ENCODE data around the gene MT1G. TPM values are rescaled to one million over a fixed set of nuclear protein-coding genes. Genes with fewer than 3 reads are reported as not detected.

The MT1G gene
- total RNA-seq, 1 experiment from 2014 or later: not detected

DNA sequence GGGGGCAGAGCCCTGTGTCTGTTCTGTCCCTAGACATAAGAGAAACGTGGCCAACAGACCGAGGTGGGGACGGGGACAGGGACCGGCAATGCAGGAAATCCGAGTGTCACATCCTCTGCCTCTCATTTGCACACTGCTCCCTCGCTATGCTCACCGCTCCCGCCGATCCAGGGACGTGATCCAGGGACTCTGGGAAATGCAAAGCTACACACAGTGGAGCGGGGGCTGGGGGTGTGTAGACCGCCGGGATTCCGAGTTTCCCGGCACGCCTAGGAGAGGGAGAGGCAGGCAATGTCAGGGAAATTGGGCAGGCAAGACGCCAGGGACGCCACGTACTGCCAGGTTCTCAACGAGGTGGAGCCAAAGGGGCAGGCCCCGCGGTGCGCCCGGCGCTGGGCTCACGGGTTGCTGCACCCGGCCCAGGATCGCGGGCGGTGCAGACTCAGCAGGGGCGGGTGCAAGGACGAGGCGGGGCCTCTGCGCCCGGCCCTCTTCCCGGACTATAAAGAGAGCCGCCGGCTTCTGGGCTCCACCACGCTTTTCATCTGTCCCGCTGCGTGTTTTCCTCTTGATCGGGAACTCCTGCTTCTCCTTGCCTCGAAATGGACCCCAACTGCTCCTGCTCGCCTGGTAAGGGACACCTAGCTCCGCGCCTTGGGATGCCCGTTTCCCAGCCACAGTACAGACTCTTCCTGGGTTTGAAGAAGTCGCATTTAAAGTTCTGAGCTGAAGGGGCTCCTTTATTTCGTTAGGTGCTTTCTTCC lies 14.3 kb upstream of the MT1G start, which contains the start of gene MT1X:
Gene MT1X, plus strand, starts transcription at position 532 of the 764 bp plus-strand sequence. Its CDS starts 71 bp downstream, at position 603.
- Mint-ChIP-seq H3K4me1 (ENCODE audit: low read depth, unreplicated experiment) (peaks cover 15% of the 10 kb centered on the region), H3K36me3 (ENCODE audit: insufficient read depth, unreplicated experiment) (peaks cover 18% of the 10 kb centered on the region), H3K27ac (ENCODE audit: unreplicated experiment) (peak within 1 kb of the TSS; percentile 64), H3K9me3 (ENCODE audit: low read depth, unreplicated experiment) (no peaks in the 10 kb centered on the region), H3K27me3 (ENCODE audit: unreplicated experiment) (peaks cover 18% of the 10 kb centered on the region), H3K4me3 (ENCODE audit: low read depth, unreplicated experiment) (peak within 1 kb of the TSS; percentile 88)
- TF ChIP-seq, protein P1, sequence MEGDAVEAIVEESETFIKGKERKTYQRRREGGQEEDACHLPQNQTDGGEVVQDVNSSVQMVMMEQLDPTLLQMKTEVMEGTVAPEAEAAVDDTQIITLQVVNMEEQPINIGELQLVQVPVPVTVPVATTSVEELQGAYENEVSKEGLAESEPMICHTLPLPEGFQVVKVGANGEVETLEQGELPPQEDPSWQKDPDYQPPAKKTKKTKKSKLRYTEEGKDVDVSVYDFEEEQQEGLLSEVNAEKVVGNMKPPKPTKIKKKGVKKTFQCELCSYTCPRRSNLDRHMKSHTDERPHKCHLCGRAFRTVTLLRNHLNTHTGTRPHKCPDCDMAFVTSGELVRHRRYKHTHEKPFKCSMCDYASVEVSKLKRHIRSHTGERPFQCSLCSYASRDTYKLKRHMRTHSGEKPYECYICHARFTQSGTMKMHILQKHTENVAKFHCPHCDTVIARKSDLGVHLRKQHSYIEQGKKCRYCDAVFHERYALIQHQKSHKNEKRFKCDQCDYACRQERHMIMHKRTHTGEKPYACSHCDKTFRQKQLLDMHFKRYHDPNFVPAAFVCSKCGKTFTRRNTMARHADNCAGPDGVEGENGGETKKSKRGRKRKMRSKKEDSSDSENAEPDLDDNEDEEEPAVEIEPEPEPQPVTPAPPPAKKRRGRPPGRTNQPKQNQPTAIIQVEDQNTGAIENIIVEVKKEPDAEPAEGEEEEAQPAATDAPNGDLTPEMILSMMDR (IDR thresholded peaks at IDR 0.05; ENCODE audit: unreplicated experiment): no peak
- intact Hi-C loops (cut with micrococcal nuclease; ENCODE audit: unreplicated experiment): no loop called here
- CTCF ChIA-PET: no interaction called here
- peak; percentile 82 for DNase-seq
- no TSS peak for BruUV-seq (replicated peaks)

DNA sequence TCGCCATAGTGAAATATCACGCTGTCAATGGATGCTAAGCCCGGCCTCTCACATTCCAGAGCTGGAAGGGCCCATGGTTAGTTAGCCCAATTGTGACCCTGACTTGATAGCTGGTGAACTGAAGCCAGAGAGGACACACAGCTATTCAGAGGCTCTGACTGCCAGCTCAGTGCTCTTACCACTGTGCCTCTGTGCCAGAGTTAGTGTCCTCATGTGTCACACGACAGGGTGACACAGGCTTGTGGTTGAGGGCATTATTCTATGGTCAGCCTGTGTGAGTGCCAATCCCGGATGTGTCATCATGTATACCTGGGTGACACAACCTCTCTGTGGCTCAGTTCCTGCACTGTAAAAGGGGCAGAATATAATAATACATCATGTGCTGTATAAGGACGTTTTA lies 12.0 kb upstream of the MT1G start:
- DNase-seq: peak; percentile 44
- no peaks in the 10 kb centered on the region for H3K9me3 Mint-ChIP-seq (ENCODE audit: low read depth, unreplicated experiment)
- no TSS peak for BruUV-seq (replicated peaks)
- peaks cover 38% of the 10 kb centered on the region for H3K27me3 Mint-ChIP-seq (ENCODE audit: unreplicated experiment)
- no peak overlapping the region for H3K27ac Mint-ChIP-seq (ENCODE audit: unreplicated experiment)
- peaks cover 15% of the 10 kb centered on the region for H3K4me1 Mint-ChIP-seq (ENCODE audit: low read depth, unreplicated experiment)
- TF ChIP-seq, protein P1 (IDR thresholded peaks at IDR 0.05; ENCODE audit: unreplicated experiment): no peak
- peaks cover 18% of the 10 kb centered on the region for H3K36me3 Mint-ChIP-seq (ENCODE audit: insufficient read depth, unreplicated experiment)
- CTCF ChIA-PET: interaction anchor here (0.5 to 1.3 kb wide), 3 partner anchors 18 to 52 kb away, joined by 5 read pairs; no protein-coding TSS in a partner anchor
- no peak overlapping the region for H3K4me3 Mint-ChIP-seq (ENCODE audit: low read depth, unreplicated experiment)
- intact Hi-C loops (cut with micrococcal nuclease; ENCODE audit: unreplicated experiment): no loop called here

DNA sequence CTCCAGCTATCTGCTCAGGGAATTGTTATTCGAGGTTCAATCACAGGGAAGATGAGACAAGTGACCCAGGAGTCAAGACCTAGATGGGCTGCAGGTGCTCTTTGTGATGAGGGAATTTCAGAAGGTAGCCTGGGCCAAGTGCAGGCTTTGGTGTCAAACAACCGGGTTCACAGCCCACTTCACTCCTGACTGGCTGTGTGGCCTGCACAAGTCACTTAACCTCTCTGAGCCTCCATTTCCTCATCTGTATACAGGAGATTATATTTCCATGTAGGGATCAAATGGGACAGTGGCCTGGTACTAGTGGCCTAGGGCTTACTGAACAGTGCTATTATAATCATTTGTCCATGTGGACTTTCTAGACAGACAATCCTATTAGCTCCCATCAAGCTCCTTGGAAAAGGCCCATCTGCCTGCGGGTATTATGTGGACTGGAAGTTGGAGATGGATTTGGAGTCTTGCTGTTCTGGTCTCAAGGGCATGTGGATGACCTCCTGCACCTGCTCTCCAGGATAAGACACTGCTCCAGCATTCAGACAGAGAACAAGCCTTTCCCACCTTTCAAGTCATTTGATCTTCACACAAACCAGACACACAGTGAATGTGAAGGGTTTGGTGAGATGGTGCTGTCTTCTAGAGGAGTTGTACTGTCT lies 11.3 kb upstream of the MT1G start:
- no peak for DNase-seq
- CTCF ChIA-PET: interaction anchor here (0.5 to 1.3 kb wide), 3 partner anchors 17 to 52 kb away, joined by 5 read pairs; no protein-coding TSS in a partner anchor
- Mint-ChIP-seq H3K36me3 (ENCODE audit: insufficient read depth, unreplicated experiment) (peaks cover 18% of the 10 kb centered on the region), H3K4me3 (ENCODE audit: low read depth, unreplicated experiment) (no peak overlapping the region), H3K27me3 (ENCODE audit: unreplicated experiment) (peaks cover 38% of the 10 kb centered on the region), H3K4me1 (ENCODE audit: low read depth, unreplicated experiment) (peaks cover 15% of the 10 kb centered on the region), H3K27ac (ENCODE audit: unreplicated experiment) (no peak overlapping the region), H3K9me3 (ENCODE audit: low read depth, unreplicated experiment) (no peaks in the 10 kb centered on the region)
- TF ChIP-seq, protein P1 (IDR thresholded peaks at IDR 0.05; ENCODE audit: unreplicated experiment): no peak
- intact Hi-C loops (cut with micrococcal nuclease; ENCODE audit: unreplicated experiment): no loop called here
- BruUV-seq (replicated peaks): no TSS peak

DNA sequence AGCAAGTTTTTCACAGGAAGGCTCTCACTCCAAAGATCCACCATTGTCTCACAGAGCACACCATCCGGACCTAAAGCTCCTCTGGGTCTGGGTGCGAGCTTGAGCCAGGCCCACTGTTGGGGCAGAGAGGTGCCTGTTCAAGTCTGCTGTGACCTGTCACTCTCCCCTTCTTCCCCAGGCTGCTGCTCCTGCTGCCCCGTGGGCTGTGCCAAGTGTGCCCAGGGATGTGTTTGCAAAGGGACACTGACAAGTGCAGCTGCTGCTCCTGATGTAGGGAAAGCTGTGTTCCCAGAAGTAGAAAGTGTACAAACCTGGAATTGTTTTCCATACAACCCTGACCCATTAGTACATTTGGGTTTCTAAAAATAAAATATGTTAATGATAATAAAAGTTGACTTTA lies 9.6 kb upstream of the MT1G start:
- intact Hi-C loops (cut with micrococcal nuclease; ENCODE audit: unreplicated experiment): no loop called here
- BruUV-seq (replicated peaks): no TSS peak
- Mint-ChIP-seq H3K36me3 (ENCODE audit: insufficient read depth, unreplicated experiment) (peaks cover 9% of the 10 kb centered on the region), H3K4me1 (ENCODE audit: low read depth, unreplicated experiment) (peaks cover 8% of the 10 kb centered on the region), H3K9me3 (ENCODE audit: low read depth, unreplicated experiment) (no peaks in the 10 kb centered on the region), H3K27ac (ENCODE audit: unreplicated experiment) (no peak overlapping the region), H3K27me3 (ENCODE audit: unreplicated experiment) (peaks cover 51% of the 10 kb centered on the region), H3K4me3 (ENCODE audit: low read depth, unreplicated experiment) (no peak overlapping the region)
- no peak for DNase-seq
- CTCF ChIA-PET: no interaction called here
- TF ChIP-seq, protein P1 (IDR thresholded peaks at IDR 0.05; ENCODE audit: unreplicated experiment): no peak
